ENCODE measurements around the gene FLNA. TPM values are rescaled to one million over a fixed set of nuclear protein-coding genes. Genes with fewer than 3 reads are reported as not detected.
A peak's percentile ranks its signal among the peaks of the same experiment; 100 is the strongest.
"Not testable (repeated sequence)": the region's sequence is repeated elsewhere in the genome, so short reads cannot be mapped to it uniquely, and the experiment has no call there.

FLNA gene
- polyA plus RNA-seq, 1 donor, result 416 TPM

GRCh38 chrX:154399527-154400368 is 25.3 kb upstream of the FLNA start:
- no peak for DNase-seq

DNA sequence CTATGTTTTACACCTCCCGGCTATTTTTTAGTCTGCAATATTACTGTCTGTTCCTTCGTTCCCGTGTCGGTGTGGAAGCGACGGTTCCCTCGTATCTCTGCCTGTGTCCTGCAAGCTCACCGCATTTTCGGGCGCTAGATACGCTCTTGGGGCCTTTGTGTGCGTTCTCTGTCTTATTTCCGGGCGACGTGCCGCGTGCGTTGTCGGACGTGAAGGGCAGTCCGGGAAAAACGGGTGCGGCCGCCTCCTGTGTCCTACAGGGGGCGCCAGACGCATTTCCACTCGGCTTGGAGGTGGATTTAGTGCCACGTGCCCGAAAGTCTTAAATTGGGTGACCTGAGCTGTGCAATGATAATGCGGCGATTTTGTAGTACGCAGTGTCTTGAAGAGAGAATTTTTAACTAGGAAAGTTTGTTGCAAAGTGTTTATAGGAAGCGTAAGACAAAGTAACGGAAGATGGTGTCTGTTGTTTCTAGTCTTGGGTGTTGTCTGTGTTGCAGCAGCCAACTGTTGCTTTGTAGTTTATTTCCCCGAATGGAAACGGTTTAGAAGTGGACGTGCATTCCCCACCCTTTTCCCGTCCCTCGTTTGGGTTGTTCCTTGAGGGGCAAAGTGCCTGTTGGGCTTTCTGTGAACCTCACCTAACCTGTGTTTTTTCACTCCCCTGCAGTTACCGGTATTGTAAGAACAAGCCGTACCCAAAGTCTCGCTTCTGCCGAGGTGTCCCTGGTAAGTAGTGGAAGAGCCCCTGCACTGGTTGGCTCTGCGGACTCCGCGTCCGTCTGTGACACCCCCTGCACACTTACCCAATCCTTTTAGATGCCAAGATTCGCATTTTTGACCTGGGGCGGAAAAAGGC is 24.5 kb upstream of the FLNA start:
- peak; percentile 76 for DNase-seq

DNA sequence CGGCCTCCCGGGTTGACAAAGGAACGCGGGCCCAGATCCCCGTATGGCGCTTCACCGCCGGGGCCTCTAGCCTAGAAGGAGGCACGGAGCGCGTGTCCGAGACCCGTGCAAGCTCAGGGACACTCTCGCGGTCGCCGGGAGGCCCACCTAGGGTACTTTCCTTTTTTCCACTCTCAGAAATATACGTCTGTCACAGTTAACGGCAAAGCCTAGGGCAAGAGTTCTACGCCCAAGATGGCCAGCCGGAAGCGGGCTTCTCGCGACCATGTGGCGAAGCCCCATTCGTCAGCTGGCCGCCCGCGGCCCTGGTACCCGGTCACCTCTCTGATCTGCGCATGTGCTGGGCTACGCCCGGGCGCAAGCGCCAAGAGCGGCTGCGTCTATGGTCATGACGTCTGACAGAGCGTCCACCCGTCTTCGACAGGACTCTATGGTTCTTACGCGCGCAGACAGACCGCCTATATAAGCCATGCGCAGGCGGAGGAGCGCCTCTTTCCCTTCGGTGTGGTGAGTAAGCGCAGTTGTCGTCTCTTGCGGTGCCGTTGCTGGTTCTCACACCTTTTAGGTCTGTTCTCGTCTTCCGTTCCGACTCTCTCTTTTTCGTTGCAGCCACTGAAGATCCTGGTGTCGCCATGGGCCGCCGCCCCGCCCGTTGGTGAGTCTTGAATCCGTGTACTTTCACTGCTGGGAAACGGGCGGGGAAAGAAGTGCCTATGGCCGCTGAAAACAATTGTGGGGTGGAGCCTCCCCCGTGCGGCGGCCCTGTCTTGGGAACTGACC is 23.6 kb upstream of the FLNA start, which contains the start of gene RPL10:
Gene RPL10, plus strand, starts transcription at position 490 of the 780 bp plus-strand sequence. Its CDS starts 143 bp downstream, at position 633.
- DNase-seq, result peak; percentile 88

DNA sequence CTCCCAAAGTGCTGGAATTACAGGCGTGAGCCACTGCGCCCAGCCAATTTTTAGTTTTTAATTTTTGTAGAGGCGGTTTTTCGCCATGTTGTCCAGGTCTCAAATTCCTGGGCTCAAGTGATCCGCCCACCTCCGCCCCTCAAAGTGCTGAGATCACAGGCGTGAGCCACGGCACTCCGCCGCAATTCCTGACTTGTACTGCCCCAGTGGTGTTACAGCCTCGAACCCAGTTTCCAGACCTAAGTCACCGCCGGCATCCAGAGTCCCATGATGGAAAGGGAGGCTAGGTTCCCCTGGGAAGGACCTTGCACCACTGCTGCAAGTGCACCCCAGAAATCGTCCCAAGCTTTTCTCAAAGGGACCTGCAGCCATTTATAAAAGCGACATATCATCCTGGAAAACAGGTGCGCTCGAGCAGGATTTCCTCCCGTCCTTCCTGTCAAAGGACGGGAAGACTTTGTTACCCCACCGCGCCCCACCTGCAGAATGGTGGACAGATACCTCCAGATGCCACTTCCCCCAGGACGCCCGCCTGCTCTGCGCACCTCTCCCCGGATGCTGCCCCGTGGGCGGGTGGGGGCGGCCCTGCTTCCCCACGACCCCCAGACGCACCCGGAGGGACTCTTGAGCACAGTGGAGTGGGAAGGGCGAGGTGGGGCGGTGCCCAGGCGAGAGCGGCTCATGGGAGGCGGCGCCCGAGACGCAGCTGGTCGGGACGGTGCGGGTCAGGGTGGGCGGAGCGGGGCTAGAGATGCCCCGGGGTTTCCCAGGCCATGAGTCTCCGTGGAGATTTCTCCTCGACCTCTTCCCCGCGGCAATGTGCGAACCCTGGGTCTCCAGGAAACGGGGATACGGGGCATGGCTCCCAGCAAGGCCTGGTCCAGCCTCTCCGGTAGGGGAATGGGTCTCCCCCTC is 22.8 kb upstream of the FLNA start:
- DNase-seq, result no peak

DNA sequence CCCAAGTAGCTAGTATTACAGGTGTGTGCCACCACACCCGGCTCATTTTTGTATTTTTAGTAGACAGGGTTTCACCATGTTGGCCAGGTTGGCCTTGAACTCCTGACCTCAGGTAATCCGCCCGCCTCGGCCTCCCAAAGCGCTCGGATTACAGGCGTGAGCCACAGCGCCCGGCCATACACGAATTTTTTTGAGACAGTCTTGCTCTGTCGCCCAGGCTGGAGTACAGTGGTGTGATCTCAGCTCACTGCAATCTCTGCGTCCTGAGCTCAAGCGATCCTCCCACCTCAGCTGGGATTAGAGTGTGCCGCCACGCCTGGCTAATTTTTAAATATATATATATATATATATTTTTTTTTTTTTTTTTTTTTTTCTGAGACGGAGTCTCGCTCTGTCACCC is 21.9 kb upstream of the FLNA start:
- DNase-seq, result not testable (repeated sequence)

DNA sequence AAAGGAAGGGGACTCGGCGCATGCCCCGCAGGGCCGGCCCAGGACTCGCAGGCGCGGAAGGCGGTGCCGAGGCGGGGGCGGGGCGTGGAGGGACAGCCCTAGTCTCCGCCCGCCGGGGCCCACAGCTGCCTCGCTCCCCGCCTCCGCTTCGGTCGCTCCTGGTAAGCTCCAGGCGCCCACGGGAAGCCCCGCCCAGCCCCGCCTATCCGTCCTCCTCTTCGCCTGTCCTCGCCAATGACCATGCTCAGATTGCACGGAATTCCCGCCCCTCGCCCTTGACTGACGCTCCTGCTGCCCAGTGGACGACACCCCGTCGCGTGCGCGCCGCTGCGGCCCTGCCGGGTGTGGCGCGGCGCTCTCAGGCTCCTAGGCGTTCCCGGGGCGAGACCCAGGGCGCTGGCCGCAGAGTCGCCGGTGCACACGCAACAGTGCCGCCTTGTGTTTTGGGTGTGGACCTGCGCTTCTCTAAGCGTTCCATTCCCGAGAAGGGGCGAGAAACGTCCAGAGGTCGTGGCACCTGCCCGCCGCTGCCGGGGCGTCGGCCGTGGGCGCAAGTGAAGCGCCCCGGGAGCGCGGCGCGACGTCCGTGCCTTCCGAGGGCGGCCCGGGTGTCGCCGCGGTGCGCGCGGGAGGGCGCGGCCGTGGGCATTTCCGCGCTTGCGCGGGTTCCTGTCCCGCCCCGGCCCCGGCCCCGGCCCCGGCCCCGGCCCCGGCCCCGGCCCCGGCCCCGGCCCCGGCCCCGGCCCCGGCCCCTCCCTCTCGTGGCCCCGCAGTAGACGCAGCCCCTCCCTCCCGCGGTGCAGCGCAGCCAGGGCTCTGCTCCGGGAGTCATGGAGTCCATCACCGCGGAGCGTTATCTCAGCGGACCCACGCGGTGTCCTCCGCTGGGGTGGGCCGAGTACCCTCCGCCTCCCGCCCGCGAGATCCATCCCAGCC is 15.6 kb upstream of the FLNA start:
- DNase-seq, result not testable (repeated sequence)

GRCh38 chrX:154388649-154389048 is 14.2 kb upstream of the FLNA start:
- DNase-seq, result not testable (repeated sequence)

DNA sequence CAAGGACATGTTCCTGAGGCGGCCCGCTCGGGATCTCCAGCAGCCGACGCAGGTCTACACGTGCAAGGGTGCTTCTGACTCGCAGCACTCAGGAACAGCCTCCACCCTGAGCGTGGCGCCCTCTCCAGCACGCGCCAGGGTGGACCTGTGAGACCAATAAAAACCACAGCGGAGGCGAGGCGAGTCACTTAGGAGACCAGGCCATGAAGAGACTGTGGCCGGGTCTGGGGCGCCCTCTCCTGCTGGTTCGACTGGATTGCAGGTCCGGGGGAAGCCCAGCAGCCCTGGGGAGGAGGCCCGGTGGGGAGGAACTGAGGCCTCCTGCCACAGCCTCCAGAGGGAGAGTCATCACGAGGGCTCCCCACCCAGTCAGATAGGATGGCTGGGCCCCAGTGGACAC is 13.7 kb upstream of the FLNA start:
- not testable (repeated sequence) for DNase-seq

DNA sequence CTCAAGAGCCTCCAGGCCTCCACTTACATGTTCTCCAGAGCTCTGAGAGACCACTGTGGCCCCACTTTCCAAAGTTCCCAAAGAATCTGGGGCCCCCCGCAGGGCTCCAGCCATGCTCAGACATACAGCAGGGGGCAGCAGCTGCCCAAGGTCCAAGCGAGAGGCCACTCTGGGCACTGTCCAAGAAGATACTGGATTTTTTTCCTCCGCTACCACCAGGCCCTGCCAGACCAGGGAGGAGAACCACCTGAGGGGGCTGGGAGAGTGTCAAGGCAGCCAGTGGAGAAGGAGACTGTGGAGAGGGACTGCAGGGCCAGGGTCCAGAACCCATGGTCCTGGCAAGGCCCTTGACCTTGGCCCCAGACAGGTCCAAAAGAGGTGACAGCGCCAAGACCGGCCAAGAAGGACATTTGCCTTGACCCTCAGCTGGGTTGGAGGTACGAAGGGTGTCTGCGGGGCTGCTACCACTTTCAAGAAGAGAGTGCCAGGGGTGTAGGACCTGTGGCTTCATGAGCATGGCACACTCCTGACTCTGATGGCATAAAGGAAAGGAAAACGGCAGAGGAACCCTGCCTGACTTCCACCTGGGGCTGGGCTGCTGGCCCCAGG is 10.0 kb upstream of the FLNA start:
- no peak for DNase-seq

DNA sequence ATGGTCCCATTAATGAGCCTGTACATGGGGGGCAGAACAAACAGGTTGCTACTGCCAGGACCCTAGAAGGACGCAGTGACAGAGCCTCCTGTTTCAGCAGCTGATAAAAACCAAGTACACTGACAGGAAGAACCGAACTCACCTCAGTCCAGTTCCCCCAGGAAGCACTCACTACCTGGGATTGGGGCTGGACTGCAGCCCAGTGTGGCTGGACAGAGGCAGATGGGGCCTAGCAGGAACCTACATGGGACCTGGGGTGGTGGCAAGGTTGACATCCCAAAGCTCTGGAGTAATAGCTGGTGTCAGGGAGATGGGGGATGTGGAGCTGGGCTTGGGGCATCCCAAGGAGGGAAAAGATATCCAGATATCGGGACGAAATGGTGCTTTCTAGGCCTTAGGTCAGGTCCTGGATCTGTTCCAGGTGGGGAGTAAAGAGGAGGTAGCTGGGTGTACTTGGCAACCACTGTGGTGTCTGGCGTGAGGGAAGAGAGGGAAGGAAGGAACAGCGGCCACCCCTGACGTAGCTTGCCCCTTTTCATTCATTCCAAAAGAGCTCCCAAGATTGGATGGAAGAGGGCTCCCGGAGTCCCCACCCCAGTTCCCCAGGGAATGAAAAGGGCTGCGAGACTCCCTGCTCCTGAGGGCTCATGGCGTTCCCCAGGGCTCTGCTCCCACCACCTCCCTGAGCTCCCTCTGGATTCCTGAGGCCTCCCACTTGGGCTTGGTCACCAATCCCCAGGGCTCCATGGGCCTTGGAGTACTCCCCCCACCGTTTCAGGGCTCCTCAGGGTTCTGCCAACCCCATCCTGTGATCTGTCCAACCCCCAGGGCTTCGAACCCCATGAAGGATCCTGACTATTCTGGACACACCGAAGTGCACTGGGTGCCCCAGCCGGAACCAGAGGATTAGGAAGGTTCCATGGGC is 9.2 kb upstream of the FLNA start:
- no peak for DNase-seq

GRCh38 chrX:154382483-154383069 is 8.1 kb upstream of the FLNA start:
- DNase-seq, result no peak

GRCh38 chrX:154381271-154381670 is 6.8 kb upstream of the FLNA start:
- no peak for DNase-seq

GRCh38 chrX:154380787-154381186 is 6.4 kb upstream of the FLNA start:
- no peak for DNase-seq

- DNase-seq, result no peak
These were observed 5.7 kb upstream of the FLNA start for GRCh38 chrX:154380153-154380552.

- no peak for DNase-seq
These were observed 5.1 kb upstream of the FLNA start for GRCh38 chrX:154379569-154379951.

DNA sequence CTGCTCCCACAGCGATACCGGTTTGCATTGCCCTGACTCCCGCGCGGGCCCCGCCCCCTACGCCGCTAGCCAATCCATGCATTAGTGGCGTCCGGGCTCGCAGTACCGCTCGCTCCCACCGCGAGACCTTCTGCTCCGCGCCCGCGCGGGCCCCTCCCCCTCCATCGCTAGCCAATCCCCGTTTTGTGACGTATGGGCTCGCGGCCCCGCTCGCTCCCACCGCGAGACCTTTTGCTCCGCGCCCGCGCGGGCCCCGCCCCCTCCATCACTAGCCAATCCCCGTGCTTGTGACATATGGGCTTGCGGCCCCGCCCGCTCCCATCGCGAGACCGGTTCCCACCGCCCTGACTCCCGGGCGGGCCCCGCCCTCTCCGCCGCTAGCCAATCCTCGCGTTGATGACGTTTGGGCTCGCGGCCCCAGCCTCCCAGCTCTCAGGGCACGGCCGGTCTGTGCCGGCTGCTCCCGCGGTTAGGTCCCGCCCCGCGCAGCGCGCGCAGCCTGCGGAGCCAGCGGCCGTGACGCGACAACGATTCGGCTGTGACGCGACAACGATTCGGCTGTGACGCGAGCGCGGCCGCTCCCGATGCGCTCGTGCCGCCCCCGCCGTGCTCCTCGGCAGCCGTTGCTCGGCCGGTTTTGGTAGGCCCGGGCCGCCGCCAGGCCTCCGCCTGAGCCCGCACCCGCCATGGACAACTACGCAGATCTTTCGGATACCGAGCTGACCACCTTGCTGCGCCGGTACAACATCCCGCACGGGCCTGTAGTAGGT is 4.5 kb upstream of the FLNA start, which contains the start of gene EMD:
Gene EMD, plus strand, starts transcription at position 497 of the 770 bp plus-strand sequence. Its CDS starts 190 bp downstream, at position 687.
- peak; percentile 93 for DNase-seq
